SK-N-SH (cell line): Measurements from ENCODE around the gene ATG4B. TPM values are rescaled to one million over a fixed set of nuclear protein-coding genes. Genes with fewer than 3 reads are reported as not detected.

Experiments
- CTCF ChIA-PET: fragments of 300-600, 350-600 bp; formaldehyde crosslinking; extraction: SDS; loops from one replicate; lab custom pipeline; 2021; lab: Yijun Ruan, JAX
- POLR2A ChIA-PET: fragments of 350-600 bp; sonication (Branson Sonifier 250); formaldehyde crosslinking; extraction: SDS; loops from one replicate; lab custom pipeline; 2020; ENCODE audit warnings: antibody characterized with exemption, inconsistent platforms; lab: Yijun Ruan, JAX
- DNase-seq: peaks from one replicate; pipeline ENCODE4 v3.0.0; 2012
- H2AFZ ChIP-seq: fragments of 200-600 bp; sonication (generic); 2 replicates; pipeline ENCODE4 v1.8.1; 2016; ENCODE audit warnings: antibody characterized with exemption, mild to moderate bottlenecking, low read depth
- H3F3A ChIP-seq: fragments of 200-600 bp; sonication (generic); replicated peaks from 2 replicates; pipeline ENCODE3; 2016; ENCODE audit warnings: antibody characterized with exemption, mild to moderate bottlenecking; ENCODE audit not compliant: insufficient read depth
- H3K27ac ChIP-seq, 2 experiments: fragments of 200-500 bp in 1 of 2; fragments of 200-600 bp in 1 of 2; sonication (Bioruptor generic) in 1 of 2; sonication (generic), shearing (Covaris generic) in 1 of 2; 2 replicates each; pipeline versions ENCODE4 v1.5.1 to v1.6.1; 2014 to 2016; ENCODE audit warnings: low read depth in 2 of 2, inconsistent platforms in 1 of 2, low read length in 1 of 2, mild to moderate bottlenecking in 1 of 2, mixed read lengths in 1 of 2
- H3K27me3 ChIP-seq: fragments of 200-600 bp; sonication (generic), shearing (Covaris generic); 2 replicates; pipeline ENCODE4 v1.6.1; 2016; ENCODE audit warnings: mixed run types; ENCODE audit not compliant: insufficient read depth
- H3K36me3 ChIP-seq, 2 experiments: fragments of 200-500 bp in 1 of 2; fragments of 200-600 bp in 1 of 2; sonication (Bioruptor generic) in 1 of 2; sonication (generic) in 1 of 2; replicated peaks in 1 of 2; 2 replicates each; pipeline versions ENCODE3 to v1.5.1; 2014 to 2016; ENCODE audit warnings: low read length in 1 of 2, mild to moderate bottlenecking in 1 of 2; ENCODE audit not compliant: insufficient read depth in 2 of 2, control insufficient read depth in 1 of 2
- H3K4me1 ChIP-seq, 2 experiments: fragments of 200-500 bp in 1 of 2; fragments of 200-600 bp in 1 of 2; sonication (Bioruptor generic) in 1 of 2; sonication (generic), shearing (Covaris generic) in 1 of 2; 2 replicates each; pipeline versions ENCODE4 v1.5.1 to v1.6.1; 2014 to 2016; ENCODE audit warnings: low read depth in 1 of 2, low read length in 1 of 2, mixed run types in 1 of 2; ENCODE audit not compliant: insufficient read depth in 2 of 2, control insufficient read depth in 1 of 2
- H3K4me2 ChIP-seq: fragments of 200-600 bp; sonication (generic), shearing (Covaris generic); 2 replicates; pipeline ENCODE4 v1.6.1; 2017; ENCODE audit warnings: mixed run types
- H3K4me3 ChIP-seq, 2 experiments: fragments of 200-500 bp in 1 of 2; fragments of 200-600 bp in 1 of 2; sonication (Bioruptor generic) in 1 of 2; sonication (generic), shearing (Covaris generic) in 1 of 2; 2 replicates each; pipeline versions ENCODE4 v1.5.1 to v1.8.1; 2014 to 2016; ENCODE audit warnings: low read depth in 2 of 2, inconsistent platforms in 1 of 2, low read length in 1 of 2, mild to moderate bottlenecking in 1 of 2, mixed read lengths in 1 of 2, moderate library complexity in 1 of 2
- H3K79me2 ChIP-seq: fragments of 200-600 bp; sonication (generic); 2 replicates; pipeline ENCODE4 v1.8.1; 2017; ENCODE audit warnings: mild to moderate bottlenecking; ENCODE audit not compliant: insufficient read depth
- H3K9ac ChIP-seq: fragments of 200-600 bp; sonication (generic); 2 replicates; pipeline ENCODE4 v1.6.1; 2017; ENCODE audit warnings: mixed run types
- H3K9me2 ChIP-seq: fragments of 200-600 bp; sonication (generic); 2 replicates; pipeline ENCODE4 v1.6.1; 2017; ENCODE audit warnings: mixed run types
- H3K9me3 ChIP-seq: fragments of 200-600 bp; sonication (generic); 2 replicates; pipeline ENCODE4 v1.6.1; 2017; ENCODE audit warnings: mixed run types, mild to moderate bottlenecking, moderate library complexity
- H4K20me1 ChIP-seq: fragments of 200-600 bp; sonication (generic); 2 replicates; pipeline ENCODE4 v1.6.1; 2017; ENCODE audit warnings: mild to moderate bottlenecking, mixed run types; ENCODE audit not compliant: insufficient read depth
- CHD2 ChIP-seq: fragments of 150-350 bp; IDR thresholded peaks from 2 replicates; pipeline ENCODE4 v1.6.1; 2018; ENCODE audit warnings: low read length; ENCODE audit not compliant: partially characterized antibody
- FOSL2 ChIP-seq: IDR thresholded peaks from 2 replicates; pipeline ENCODE4 v1.4.0; 2012; ENCODE audit warnings: low read depth, mild to moderate bottlenecking, moderate library complexity, borderline replicate concordance
- FOXJ3 ChIP-seq: sonication (generic); formaldehyde crosslinking; IDR thresholded peaks from 2 replicates; pipeline ENCODE4 v1.5.1; 2020; ENCODE audit warnings: mild to moderate bottlenecking, missing genetic modification reagents
- FOXM1 ChIP-seq: IDR thresholded peaks from 2 replicates; pipeline ENCODE4 v1.4.0; 2012; ENCODE audit warnings: low read depth, mild to moderate bottlenecking
- GABPA ChIP-seq: IDR thresholded peaks from 2 replicates; pipeline ENCODE4 v1.4.0; 2012; ENCODE audit warnings: low read depth, mild to moderate bottlenecking
- GATA2 ChIP-seq: sonication (generic); formaldehyde crosslinking; IDR thresholded peaks from 2 replicates; pipeline ENCODE4 v1.5.0; 2020; ENCODE audit warnings: mild to moderate bottlenecking, missing genetic modification reagents
- JUND ChIP-seq: IDR thresholded peaks from 2 replicates; pipeline ENCODE4 v1.4.0; 2012
- MXI1 ChIP-seq: IDR thresholded peaks from 2 replicates; pipeline ENCODE4 v1.6.1; 2012; ENCODE audit warnings: mild to moderate bottlenecking, low read depth, low read length, improper control_type of control experiment
- NFIC ChIP-seq: IDR thresholded peaks from 2 replicates; pipeline ENCODE4 v1.4.0; 2012; ENCODE audit warnings: borderline replicate concordance
- PBX3 ChIP-seq: IDR thresholded peaks from 2 replicates; pipeline ENCODE4; 2012
- POLR2AphosphoS5 ChIP-seq: IDR thresholded peaks from 2 replicates; pipeline ENCODE4 v1.6.1; 2012; ENCODE audit warnings: low read depth, low read length
- RAD21 ChIP-seq: IDR thresholded peaks from 2 replicates; pipeline ENCODE4 v1.6.1; 2012; ENCODE audit warnings: mild to moderate bottlenecking, low read length
- RFX5 ChIP-seq: IDR thresholded peaks from 2 replicates; pipeline ENCODE4 v1.6.1; 2012; ENCODE audit warnings: mild to moderate bottlenecking, improper control_type of control experiment, low read length
- RXRA ChIP-seq: IDR thresholded peaks from 2 replicates; pipeline ENCODE4 v1.4.0; 2012; ENCODE audit warnings: low read depth, mild to moderate bottlenecking, borderline replicate concordance
- TAF1 ChIP-seq: IDR thresholded peaks from 2 replicates; pipeline ENCODE4 v1.6.1; 2012; ENCODE audit warnings: low read depth, mild to moderate bottlenecking, low read length, moderate library complexity, borderline replicate concordance
- TCF12 ChIP-seq: IDR thresholded peaks from 2 replicates; pipeline ENCODE4 v1.4.0; 2012
- USF2 ChIP-seq: fragments of 150-350 bp; IDR thresholded peaks from 2 replicates; pipeline ENCODE4 v1.6.1; 2017; ENCODE audit warnings: antibody characterized with exemption, low read length, low read depth, borderline replicate concordance
- YY1 ChIP-seq: IDR thresholded peaks from 2 replicates; pipeline ENCODE4 v1.4.0; 2012; ENCODE audit warnings: low read depth, mild to moderate bottlenecking
- WGBS: methylation state at CpG from one replicate; pipeline ENCODE4 v1.1.6; 2017; ENCODE audit warnings: low lambda C conversion rate; 5-methylcytosine and 5-hydroxymethylcytosine counted together
- polyA plus RNA-seq, 3 experiments: library from polyadenylated mRNA; depleted of rRNA; stranded (reverse); fragments of >200 nt; gene quantifications; 2 replicates each; pipeline ENCODE4 v1.2.3, GENCODE V29; 2012
- TF ChIP-seq, protein P1 (sequence below): fragments of 150-350 bp; IDR thresholded peaks from 2 replicates; pipeline ENCODE4 v1.6.1; 2016; ENCODE audit warnings: mild to moderate bottlenecking, low read depth, low read length
- TF ChIP-seq, protein P2 (sequence below): IDR thresholded peaks from 2 replicates; pipeline ENCODE4 v1.4.0; 2012; ENCODE audit warnings: low read depth, borderline replicate concordance

ATG4B gene
- polyA plus RNA-seq, 1 of the 3 experiments (the other 2 are of a cell fraction), result 107 TPM

DNA sequence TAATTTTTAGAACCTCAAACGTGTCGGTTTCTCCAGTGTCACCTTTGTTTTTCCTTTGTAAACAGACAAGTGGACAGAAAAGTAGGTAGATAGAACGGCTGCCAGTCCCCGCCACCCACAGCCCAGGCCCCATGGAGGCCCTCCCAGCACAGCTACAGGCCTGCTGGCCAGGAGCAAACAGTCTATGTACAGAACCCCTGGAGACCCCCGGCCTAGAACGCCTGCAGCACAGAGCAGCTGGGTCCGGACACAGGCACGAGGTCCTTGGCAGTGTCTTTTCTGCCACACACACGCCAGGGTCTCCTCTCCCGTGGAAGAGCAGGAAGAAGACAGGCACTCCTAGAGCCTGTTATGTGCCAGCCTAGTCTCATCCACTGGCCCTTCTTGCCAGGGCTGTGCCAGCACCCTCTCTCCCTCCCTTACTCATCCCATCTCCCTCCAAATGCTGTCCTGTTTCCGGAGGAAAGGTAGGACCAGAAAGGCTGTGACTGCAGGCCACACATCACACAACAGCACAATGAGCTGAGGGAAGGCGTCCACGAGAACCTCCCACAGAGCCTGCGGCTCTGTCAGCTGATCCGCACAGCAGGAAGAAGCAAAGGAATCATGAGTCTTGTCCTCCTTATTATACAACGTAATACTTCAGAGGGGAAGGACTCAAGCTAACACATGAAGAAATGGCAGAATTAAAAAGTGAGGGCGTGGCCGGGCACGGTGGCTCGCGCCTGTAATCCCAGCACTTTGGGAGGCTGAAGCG is 41.5 kb downstream of the ATG4B start:
- no peak for DNase-seq
- H3K9me2 ChIP-seq, result no peaks in the 10 kb centered on the region
- ChIA-PET POLR2A (interaction anchor here (0.6 to 0.7 kb wide), 2 partner anchors 13 to 175 kb away, joined by 3 to 4 read pairs; no protein-coding TSS in a partner anchor), CTCF (interaction anchor here (0.8 to 1.4 kb wide), 2 partner anchors 14 to 19 kb away, joined by 3 read pairs; no protein-coding TSS in a partner anchor)
- H3K27me3 ChIP-seq, result no peaks in the 10 kb centered on the region
- 97% methylated on average over 18 of the region's 22 CpGs for WGBS
- no peak overlapping the region for H2AFZ ChIP-seq
- peaks cover 0 to 19% of the 10 kb centered on the region in 2 experiments; a peak in 2 of 4 replicates for H3K4me1 ChIP-seq
- no peak overlapping the region for H3K4me3 ChIP-seq
- H3K27ac ChIP-seq, result no peak overlapping the region
- TF ChIP-seq GABPA, result no peak
- TF ChIP-seq MXI1, result no peak
- TF ChIP-seq FOXJ3, result no peak
- TF ChIP-seq FOSL2, result no peak
- TF ChIP-seq PBX3, result no peak
- TF ChIP-seq JUND, result no peak
- no peak for TF ChIP-seq RFX5
- TF ChIP-seq, protein P1, sequence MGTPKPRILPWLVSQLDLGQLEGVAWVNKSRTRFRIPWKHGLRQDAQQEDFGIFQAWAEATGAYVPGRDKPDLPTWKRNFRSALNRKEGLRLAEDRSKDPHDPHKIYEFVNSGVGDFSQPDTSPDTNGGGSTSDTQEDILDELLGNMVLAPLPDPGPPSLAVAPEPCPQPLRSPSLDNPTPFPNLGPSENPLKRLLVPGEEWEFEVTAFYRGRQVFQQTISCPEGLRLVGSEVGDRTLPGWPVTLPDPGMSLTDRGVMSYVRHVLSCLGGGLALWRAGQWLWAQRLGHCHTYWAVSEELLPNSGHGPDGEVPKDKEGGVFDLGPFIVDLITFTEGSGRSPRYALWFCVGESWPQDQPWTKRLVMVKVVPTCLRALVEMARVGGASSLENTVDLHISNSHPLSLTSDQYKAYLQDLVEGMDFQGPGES, result no peak
- no peak for TF ChIP-seq RAD21
- TF ChIP-seq GATA2 (CRISPR knock-in tag), result no peak
- no peak for TF ChIP-seq RXRA
- TF ChIP-seq YY1, result no peak
- no peak for TF ChIP-seq TAF1
- TF ChIP-seq FOXM1, result no peak
- TF ChIP-seq, protein P2, sequence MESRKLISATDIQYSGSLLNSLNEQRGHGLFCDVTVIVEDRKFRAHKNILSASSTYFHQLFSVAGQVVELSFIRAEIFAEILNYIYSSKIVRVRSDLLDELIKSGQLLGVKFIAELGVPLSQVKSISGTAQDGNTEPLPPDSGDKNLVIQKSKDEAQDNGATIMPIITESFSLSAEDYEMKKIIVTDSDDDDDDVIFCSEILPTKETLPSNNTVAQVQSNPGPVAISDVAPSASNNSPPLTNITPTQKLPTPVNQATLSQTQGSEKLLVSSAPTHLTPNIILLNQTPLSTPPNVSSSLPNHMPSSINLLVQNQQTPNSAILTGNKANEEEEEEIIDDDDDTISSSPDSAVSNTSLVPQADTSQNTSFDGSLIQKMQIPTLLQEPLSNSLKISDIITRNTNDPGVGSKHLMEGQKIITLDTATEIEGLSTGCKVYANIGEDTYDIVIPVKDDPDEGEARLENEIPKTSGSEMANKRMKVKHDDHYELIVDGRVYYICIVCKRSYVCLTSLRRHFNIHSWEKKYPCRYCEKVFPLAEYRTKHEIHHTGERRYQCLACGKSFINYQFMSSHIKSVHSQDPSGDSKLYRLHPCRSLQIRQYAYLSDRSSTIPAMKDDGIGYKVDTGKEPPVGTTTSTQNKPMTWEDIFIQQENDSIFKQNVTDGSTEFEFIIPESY, result no peak
- TF ChIP-seq POLR2AphosphoS5, result no peak
- TF ChIP-seq NFIC, result no peak
- no peak for TF ChIP-seq TCF12
- no peak for TF ChIP-seq CHD2
- no peak for TF ChIP-seq USF2
- H3K79me2 ChIP-seq, result peaks cover 45% of the 10 kb centered on the region
- H3K9me3 ChIP-seq, result no peaks in the 10 kb centered on the region
- H4K20me1 ChIP-seq, result peaks cover 7% of the 10 kb centered on the region; the same call in 1 of the 2 replicates
- H3K36me3 ChIP-seq, result peaks cover 29% of the 10 kb centered on the region in 2 experiments
- peaks cover 25% of the 10 kb centered on the region for H3F3A ChIP-seq
- H3K9ac ChIP-seq, result no peak overlapping the region
- H3K4me2 ChIP-seq, result no peak overlapping the region
